ENCODE measurements around the gene PTGER3. TPM values are rescaled to one million over a fixed set of nuclear protein-coding genes. Genes with fewer than 3 reads are reported as not detected.

The PTGER3 gene
- total and polyA plus RNA-seq, 4 donors = 0.04 to 1.6 (median 0.26) TPM

- no peak overlapping the region for H3K9ac ChIP-seq (ENCODE audit: low read depth in 1 of 2, low read length in 2 of 2)
- DNase-seq (ENCODE audit: low spot score) = no peak
- no peaks in the 10 kb centered on the region for H3K36me3 ChIP-seq (ENCODE audit: control insufficient read depth in 4 of 4, insufficient read depth in 3 of 4, low read depth in 1 of 4, low read length in 3 of 4)
- TF ChIP-seq NR2F2 (IDR thresholded peaks at IDR 0.05) (no peak), HNF4G (IDR thresholded peaks at IDR 0.05) (no peak), ZBTB33 (IDR thresholded peaks at IDR 0.05) (no peak), SP1 (IDR thresholded peaks at IDR 0.05) (no peak), FOXA1 (IDR thresholded peaks at IDR 0.05) (no peak), RAD21 (IDR thresholded peaks at IDR 0.05) (no peak), GABPA (IDR thresholded peaks at IDR 0.05 in 1 of 2, conservative IDR thresholded peaks at IDR 0.05 in 1 of 2) (no peak), ATF3 (IDR thresholded peaks at IDR 0.05) (no peak), FOXA2 (IDR thresholded peaks at IDR 0.05) (no peak), HNF4A (conservative IDR thresholded peaks at IDR 0.05) (no peak), REST (IDR thresholded peaks at IDR 0.05) (no peak), MAX (IDR thresholded peaks at IDR 0.05) (no peak), YY1 (IDR thresholded peaks at IDR 0.05) (no peak), RXRA (IDR thresholded peaks at IDR 0.05) (no peak), EGR1 (IDR thresholded peaks at IDR 0.05; ENCODE audit: low read depth in 2 of 2) (no peak), TAF1 (conservative IDR thresholded peaks at IDR 0.05) (no peak), JUND (IDR thresholded peaks at IDR 0.05) (no peak), CTCF (IDR thresholded peaks at IDR 0.05; ENCODE audit: low read depth, low read length, missing input control) (no peak)
- no peak overlapping the region for H3K4me3 ChIP-seq (ENCODE audit: low read depth in 1 of 3, low read length in 3 of 3)
- H3K27me3 ChIP-seq (ENCODE audit: control insufficient read depth in 4 of 4, insufficient read depth in 4 of 4, low read length in 3 of 4) = peaks cover 0 to 7% (median 0%) of the 10 kb centered on the region in 4 donors
- no peaks in the 10 kb centered on the region for H3K9me3 ChIP-seq (ENCODE audit: control insufficient read depth in 4 of 4, low read length in 3 of 4)
- no peak overlapping the region for H3K27ac ChIP-seq (ENCODE audit: low read depth in 1 of 2, low read length in 2 of 2)
- H3K4me1 ChIP-seq (ENCODE audit: control insufficient read depth in 4 of 4, insufficient read depth in 4 of 4, low read length in 3 of 4) = no peaks in the 10 kb centered on the region
- WGBS = 84% methylated on average over 5 of the region's 5 CpGs
Measured at GRCh38 chr1:71088645-71089287, 41.1 kb upstream of the PTGER3 start.

Measured in liver (tissue), 9 donors.